ENCODE results near the gene EPHA5.

The EPHA5 gene

GRCh38 chr4:65381648-65382047 is 288.6 kb downstream of the EPHA5 start:
- DNase-seq (ENCODE audit: insufficient read length, low spot score) (no peak), FAIRE-seq (no peak)
- TF ChIP-seq POU2F2 (IDR thresholded peaks at IDR 0.05; ENCODE audit: low read depth, low read length) (no peak), TAF1 (IDR thresholded peaks at IDR 0.05; ENCODE audit: low read depth, low read length) (no peak), POLR2A (IDR thresholded peaks at IDR 0.05; ENCODE audit: low read depth, low read length) (no peak), SPI1 (IDR thresholded peaks at IDR 0.05; ENCODE audit: low read depth, low read length) (no peak), PAX5 (IDR thresholded peaks at IDR 0.05; ENCODE audit: insufficient read depth, low read length, severe bottlenecking) (no peak), POLR2AphosphoS5 (IDR thresholded peaks at IDR 0.05; ENCODE audit: low read depth, low read length) (no peak)

GRCh38 chr4:65370709-65371108 is 299.6 kb downstream of the EPHA5 start:
- TF ChIP-seq POLR2A (IDR thresholded peaks at IDR 0.05; ENCODE audit: low read depth, low read length): no peak
- TF ChIP-seq TAF1 (IDR thresholded peaks at IDR 0.05; ENCODE audit: low read depth, low read length): no peak
- no peak for TF ChIP-seq POLR2AphosphoS5 (IDR thresholded peaks at IDR 0.05; ENCODE audit: low read depth, low read length)
- TF ChIP-seq POU2F2 (IDR thresholded peaks at IDR 0.05; ENCODE audit: low read depth, low read length): no peak
- TF ChIP-seq PAX5 (IDR thresholded peaks at IDR 0.05; ENCODE audit: insufficient read depth, low read length, severe bottlenecking): no peak
- TF ChIP-seq SPI1 (IDR thresholded peaks at IDR 0.05; ENCODE audit: low read depth, low read length): no peak
- no peak for FAIRE-seq

GRCh38 chr4:65367306-65367705 is 303.0 kb downstream of the EPHA5 start:
- DNase-seq (ENCODE audit: insufficient read length, low spot score): no peak
- FAIRE-seq: no peak
- no peak for TF ChIP-seq PAX5 (IDR thresholded peaks at IDR 0.05; ENCODE audit: insufficient read depth, low read length, severe bottlenecking)
- no peak for TF ChIP-seq TAF1 (IDR thresholded peaks at IDR 0.05; ENCODE audit: low read depth, low read length)
- no peak for TF ChIP-seq POU2F2 (IDR thresholded peaks at IDR 0.05; ENCODE audit: low read depth, low read length)
- no peak for TF ChIP-seq POLR2AphosphoS5 (IDR thresholded peaks at IDR 0.05; ENCODE audit: low read depth, low read length)
- TF ChIP-seq POLR2A (IDR thresholded peaks at IDR 0.05; ENCODE audit: low read depth, low read length): no peak
- TF ChIP-seq SPI1 (IDR thresholded peaks at IDR 0.05; ENCODE audit: low read depth, low read length): no peak

More at GRCh38 chr4:65370709-65371108, 299.6 kb downstream of the EPHA5 start:
- no peak for DNase-seq (ENCODE audit: insufficient read length, low spot score)

GRCh38 chr4:65358914-65359313 is 311.4 kb downstream of the EPHA5 start:
- DNase-seq (ENCODE audit: insufficient read length, low spot score) (no peak), FAIRE-seq (no peak)
- TF ChIP-seq POU2F2 (IDR thresholded peaks at IDR 0.05; ENCODE audit: low read depth, low read length) (no peak), TAF1 (IDR thresholded peaks at IDR 0.05; ENCODE audit: low read depth, low read length) (no peak), POLR2A (IDR thresholded peaks at IDR 0.05; ENCODE audit: low read depth, low read length) (no peak), SPI1 (IDR thresholded peaks at IDR 0.05; ENCODE audit: low read depth, low read length) (no peak), POLR2AphosphoS5 (IDR thresholded peaks at IDR 0.05; ENCODE audit: low read depth, low read length) (no peak), PAX5 (IDR thresholded peaks at IDR 0.05; ENCODE audit: insufficient read depth, low read length, severe bottlenecking) (no peak)

- FAIRE-seq: no peak
- no peak for DNase-seq (ENCODE audit: insufficient read length, low spot score)
- no peak for TF ChIP-seq POU2F2 (IDR thresholded peaks at IDR 0.05; ENCODE audit: low read depth, low read length)
- no peak for TF ChIP-seq POLR2AphosphoS5 (IDR thresholded peaks at IDR 0.05; ENCODE audit: low read depth, low read length)
- TF ChIP-seq TAF1 (IDR thresholded peaks at IDR 0.05; ENCODE audit: low read depth, low read length): no peak
- no peak for TF ChIP-seq PAX5 (IDR thresholded peaks at IDR 0.05; ENCODE audit: insufficient read depth, low read length, severe bottlenecking)
- TF ChIP-seq POLR2A (IDR thresholded peaks at IDR 0.05; ENCODE audit: low read depth, low read length): no peak
- no peak for TF ChIP-seq SPI1 (IDR thresholded peaks at IDR 0.05; ENCODE audit: low read depth, low read length)
Observed at GRCh38 chr4:65353098-65353497, 317.2 kb downstream of the EPHA5 start.

GRCh38 chr4:65344278-65344825 is 325.9 kb downstream of the EPHA5 start:
- TF ChIP-seq PAX5 (IDR thresholded peaks at IDR 0.05; ENCODE audit: insufficient read depth, low read length, severe bottlenecking) (no peak), POLR2A (IDR thresholded peaks at IDR 0.05; ENCODE audit: low read depth, low read length) (no peak), POLR2AphosphoS5 (IDR thresholded peaks at IDR 0.05; ENCODE audit: low read depth, low read length) (no peak), SPI1 (IDR thresholded peaks at IDR 0.05; ENCODE audit: low read depth, low read length) (no peak)
- DNase-seq (ENCODE audit: insufficient read length, low spot score) (no peak), FAIRE-seq (no peak)

- TF ChIP-seq POLR2A (IDR thresholded peaks at IDR 0.05; ENCODE audit: low read depth, low read length) (no peak), POLR2AphosphoS5 (IDR thresholded peaks at IDR 0.05; ENCODE audit: low read depth, low read length) (no peak), SPI1 (IDR thresholded peaks at IDR 0.05; ENCODE audit: low read depth, low read length) (no peak), POU2F2 (IDR thresholded peaks at IDR 0.05; ENCODE audit: low read depth, low read length) (no peak), PAX5 (IDR thresholded peaks at IDR 0.05; ENCODE audit: insufficient read depth, low read length, severe bottlenecking) (no peak), TAF1 (IDR thresholded peaks at IDR 0.05; ENCODE audit: low read depth, low read length) (no peak)
- FAIRE-seq (no peak), DNase-seq (ENCODE audit: insufficient read length, low spot score) (no peak)
Observed at GRCh38 chr4:65343342-65343741, 326.9 kb downstream of the EPHA5 start.

GRCh38 chr4:65341557-65341956 is 328.7 kb downstream of the EPHA5 start:
- TF ChIP-seq POLR2A (IDR thresholded peaks at IDR 0.05; ENCODE audit: low read depth, low read length) (no peak), POLR2AphosphoS5 (IDR thresholded peaks at IDR 0.05; ENCODE audit: low read depth, low read length) (no peak), TAF1 (IDR thresholded peaks at IDR 0.05; ENCODE audit: low read depth, low read length) (no peak), SPI1 (IDR thresholded peaks at IDR 0.05; ENCODE audit: low read depth, low read length) (no peak), PAX5 (IDR thresholded peaks at IDR 0.05; ENCODE audit: insufficient read depth, low read length, severe bottlenecking) (no peak), POU2F2 (IDR thresholded peaks at IDR 0.05; ENCODE audit: low read depth, low read length) (no peak)
- DNase-seq (ENCODE audit: insufficient read length, low spot score) (no peak), FAIRE-seq (no peak)

GRCh38 chr4:65340382-65341109 is 329.7 kb downstream of the EPHA5 start:
- DNase-seq (ENCODE audit: insufficient read length, low spot score) (no peak), FAIRE-seq (no peak)
- no peak for TF ChIP-seq TAF1 (IDR thresholded peaks at IDR 0.05; ENCODE audit: low read depth, low read length)
- TF ChIP-seq PAX5 (IDR thresholded peaks at IDR 0.05; ENCODE audit: insufficient read depth, low read length, severe bottlenecking): no peak
- TF ChIP-seq SPI1 (IDR thresholded peaks at IDR 0.05; ENCODE audit: low read depth, low read length): no peak
- no peak for TF ChIP-seq POU2F2 (IDR thresholded peaks at IDR 0.05; ENCODE audit: low read depth, low read length)
- no peak for TF ChIP-seq POLR2AphosphoS5 (IDR thresholded peaks at IDR 0.05; ENCODE audit: low read depth, low read length)
- TF ChIP-seq POLR2A (IDR thresholded peaks at IDR 0.05; ENCODE audit: low read depth, low read length): no peak

Measured in GM12891 (cell line).